ENCODE measurements around the gene MED26.
"Not testable (repeated sequence)": the region's sequence is repeated elsewhere in the genome, so short reads cannot be mapped to it uniquely, and the experiment has no call there.

The MED26 gene

GRCh38 chr19:16654140-16654539 is 26.1 kb upstream of the MED26 start:
- Histone ChIP-seq H3K36me3 (ENCODE audit: insufficient read depth, low read length) (peaks cover 89% of the 10 kb centered on the region), H3K9ac (ENCODE audit: insufficient read length) (no peak overlapping the region), H3K9me3 (ENCODE audit: low read depth, low read length) (no peaks in the 10 kb centered on the region), H3K27ac (no peak overlapping the region), H3K4me3 (no peak overlapping the region)
- DNase-seq (ENCODE audit: low read depth, low spot score) = no peak
- TF ChIP-seq EZH2 (IDR thresholded peaks at IDR 0.05) (no peak), POLR2AphosphoS5 (IDR thresholded peaks at IDR 0.05; ENCODE audit: borderline replicate concordance, low read depth, low read length) (no peak), FOXP2 (optimal IDR thresholded peaks at IDR 0.05; ENCODE audit: control extremely low read depth, extremely low read length, insufficient read depth) (no peak)

- DNase-seq (ENCODE audit: low read depth, low spot score) = no peak
- H3K9me3 ChIP-seq (ENCODE audit: low read depth, low read length) = no peaks in the 10 kb centered on the region
- TF ChIP-seq POLR2AphosphoS5 (IDR thresholded peaks at IDR 0.05; ENCODE audit: borderline replicate concordance, low read depth, low read length) (no peak), EZH2 (IDR thresholded peaks at IDR 0.05) (no peak), FOXP2 (optimal IDR thresholded peaks at IDR 0.05; ENCODE audit: control extremely low read depth, extremely low read length, insufficient read depth) (no peak)
- no peak overlapping the region for H3K9ac ChIP-seq (ENCODE audit: insufficient read length)
- H3K36me3 ChIP-seq (ENCODE audit: insufficient read depth, low read length) = peaks cover 77% of the 10 kb centered on the region
- H3K4me3 ChIP-seq = no peak overlapping the region
- no peak overlapping the region for H3K27ac ChIP-seq
These were observed 24.9 kb upstream of the MED26 start for GRCh38 chr19:16652854-16653253.

GRCh38 chr19:16651421-16652188 is 23.6 kb upstream of the MED26 start:
- DNase-seq (ENCODE audit: low read depth, low spot score); H3K9ac ChIP-seq (ENCODE audit: insufficient read length); H3K9me3 ChIP-seq (ENCODE audit: low read depth, low read length); H3K4me3 ChIP-seq; H3K27ac ChIP-seq: not testable (repeated sequence)
- peaks cover 79% of the 10 kb centered on the region for H3K36me3 ChIP-seq (ENCODE audit: insufficient read depth, low read length)

GRCh38 chr19:16650821-16651220 is 22.8 kb upstream of the MED26 start:
- H3K36me3 ChIP-seq (ENCODE audit: insufficient read depth, low read length) = peaks cover 80% of the 10 kb centered on the region
- H3K4me3 ChIP-seq = no peak overlapping the region
- no peak for DNase-seq (ENCODE audit: low read depth, low spot score)
- TF ChIP-seq EZH2 (IDR thresholded peaks at IDR 0.05) = no peak
- TF ChIP-seq POLR2AphosphoS5 (IDR thresholded peaks at IDR 0.05; ENCODE audit: borderline replicate concordance, low read depth, low read length) = peak; percentile 25; the same call in 1 of the 2 replicates
- no peaks in the 10 kb centered on the region for H3K9me3 ChIP-seq (ENCODE audit: low read depth, low read length)
- H3K27ac ChIP-seq = no peak overlapping the region
- no peak overlapping the region for H3K9ac ChIP-seq (ENCODE audit: insufficient read length)

- TF ChIP-seq POLR2AphosphoS5 (IDR thresholded peaks at IDR 0.05; ENCODE audit: borderline replicate concordance, low read depth, low read length) = no peak
- no peak for TF ChIP-seq EZH2 (IDR thresholded peaks at IDR 0.05)
- TF ChIP-seq FOXP2 (optimal IDR thresholded peaks at IDR 0.05; ENCODE audit: control extremely low read depth, extremely low read length, insufficient read depth) = no peak
- Histone ChIP-seq H3K9ac (ENCODE audit: insufficient read length) (no peak overlapping the region), H3K36me3 (ENCODE audit: insufficient read depth, low read length) (peaks cover 81% of the 10 kb centered on the region), H3K9me3 (ENCODE audit: low read depth, low read length) (no peaks in the 10 kb centered on the region), H3K4me3 (no peak overlapping the region), H3K27ac (peak overlapping the region; percentile 26; the same call in 1 of the 2 replicates)
- peak; percentile 5 for DNase-seq (ENCODE audit: low read depth, low spot score)
These were observed 21.7 kb upstream of the MED26 start for GRCh38 chr19:16649734-16650133.

GRCh38 chr19:16645140-16645539 is 17.1 kb upstream of the MED26 start:
- H3K36me3 ChIP-seq (ENCODE audit: insufficient read depth, low read length) = peaks cover 84% of the 10 kb centered on the region
- no peak for TF ChIP-seq EZH2 (IDR thresholded peaks at IDR 0.05)
- TF ChIP-seq FOXP2 (optimal IDR thresholded peaks at IDR 0.05; ENCODE audit: control extremely low read depth, extremely low read length, insufficient read depth) = no peak
- TF ChIP-seq POLR2AphosphoS5 (IDR thresholded peaks at IDR 0.05; ENCODE audit: borderline replicate concordance, low read depth, low read length) = no peak
- DNase-seq (ENCODE audit: low read depth, low spot score) = no peak

GRCh38 chr19:16641695-16642094 is 13.7 kb upstream of the MED26 start:
- Histone ChIP-seq H3K9me3 (ENCODE audit: low read depth, low read length) (no peaks in the 10 kb centered on the region), H3K9ac (ENCODE audit: insufficient read length) (no peak overlapping the region), H3K4me3 (no peak overlapping the region), H3K36me3 (ENCODE audit: insufficient read depth, low read length) (peaks cover 82% of the 10 kb centered on the region), H3K27ac (no peak overlapping the region)
- TF ChIP-seq FOXP2 (optimal IDR thresholded peaks at IDR 0.05; ENCODE audit: control extremely low read depth, extremely low read length, insufficient read depth) (no peak), EZH2 (IDR thresholded peaks at IDR 0.05) (no peak), POLR2AphosphoS5 (IDR thresholded peaks at IDR 0.05; ENCODE audit: borderline replicate concordance, low read depth, low read length) (no peak)
- no peak for DNase-seq (ENCODE audit: low read depth, low spot score)

More at GRCh38 chr19:16645140-16645539, 17.1 kb upstream of the MED26 start:
- H3K4me3 ChIP-seq = no peak overlapping the region
- H3K27ac ChIP-seq = no peak overlapping the region
- no peaks in the 10 kb centered on the region for H3K9me3 ChIP-seq (ENCODE audit: low read depth, low read length)
- H3K9ac ChIP-seq (ENCODE audit: insufficient read length) = no peak overlapping the region

- Histone ChIP-seq H3K27ac (no peak overlapping the region), H3K4me3 (no peak overlapping the region), H3K36me3 (ENCODE audit: insufficient read depth, low read length) (peaks cover 82% of the 10 kb centered on the region), H3K9ac (ENCODE audit: insufficient read length) (no peak overlapping the region), H3K9me3 (ENCODE audit: low read depth, low read length) (no peaks in the 10 kb centered on the region)
- no peak for TF ChIP-seq EZH2 (IDR thresholded peaks at IDR 0.05)
- no peak for DNase-seq (ENCODE audit: low read depth, low spot score)
These were observed 12.9 kb upstream of the MED26 start for GRCh38 chr19:16640951-16641350.

GRCh38 chr19:16638666-16639065 is 10.7 kb upstream of the MED26 start:
- Histone ChIP-seq H3K4me3 (no peak overlapping the region), H3K9me3 (ENCODE audit: low read depth, low read length) (no peaks in the 10 kb centered on the region), H3K36me3 (ENCODE audit: insufficient read depth, low read length) (peaks cover 64% of the 10 kb centered on the region), H3K27ac (no peak overlapping the region), H3K9ac (ENCODE audit: insufficient read length) (no peak overlapping the region)
- TF ChIP-seq EZH2 (IDR thresholded peaks at IDR 0.05) = no peak
- TF ChIP-seq FOXP2 (optimal IDR thresholded peaks at IDR 0.05; ENCODE audit: control extremely low read depth, extremely low read length, insufficient read depth) = no peak
- no peak for TF ChIP-seq POLR2AphosphoS5 (IDR thresholded peaks at IDR 0.05; ENCODE audit: borderline replicate concordance, low read depth, low read length)
- DNase-seq (ENCODE audit: low read depth, low spot score) = no peak

Data from SK-N-MC (cell line).